ENCODE data around the gene MRPL9. TPM values are rescaled to one million over a fixed set of nuclear protein-coding genes. Genes with fewer than 3 reads are reported as not detected.
A peak's percentile ranks its signal among the peaks of the same experiment; 100 is the strongest.

Gene MRPL9
- total and polyA plus RNA-seq, 2 experiments from 2014 or later = 89.0 to 126 TPM

- H3K4me3 Mint-ChIP-seq = peak overlapping the region; percentile 7; the same call in 1 of the 3 replicates
Observed at GRCh38 chr1:151714820-151715725, 48.2 kb downstream of the MRPL9 start.

More at GRCh38 chr1:151714820-151715725, 48.2 kb downstream of the MRPL9 start:
- H3F3A ChIP-seq (replicated peaks; ENCODE audit: low read depth) = no peaks in the 10 kb centered on the region
- peak; percentile 37 for ATAC-seq
- H3K27me3 ChIP-seq (ENCODE audit: insufficient read depth) = peaks cover 29% of the 10 kb centered on the region
- no peak overlapping the region for H3K27ac Mint-ChIP-seq
- TF ChIP-seq ZNF462 (CRISPR knock-in tag; IDR thresholded peaks at IDR 0.05) (no peak), CREB1 (CRISPR knock-in tag; IDR thresholded peaks at IDR 0.05; ENCODE audit: low read depth) (no peak), EZH2 (IDR thresholded peaks at IDR 0.05; ENCODE audit: low read depth, unreplicated experiment) (no peak), POLR2AphosphoS5 (IDR thresholded peaks at IDR 0.05; ENCODE audit: low read depth) (no peak), STAT1 (IDR thresholded peaks at IDR 0.05; ENCODE audit: unreplicated experiment) (no peak), REST (IDR thresholded peaks at IDR 0.05; ENCODE audit: unreplicated experiment) (peak; percentile 72)
- H3K9me2 ChIP-seq (ENCODE audit: insufficient read depth) = no peaks in the 10 kb centered on the region
- no peak overlapping the region for H3K4me3 ChIP-seq
- H2AFZ ChIP-seq = no peak overlapping the region; the same call in 1 of the 2 replicates
- H4K20me1 ChIP-seq (replicated peaks; ENCODE audit: insufficient read depth) = no peaks in the 10 kb centered on the region
- H3K27ac ChIP-seq (ENCODE audit: low read depth) = no peak overlapping the region
- no peaks in the 10 kb centered on the region for H3K36me3 ChIP-seq (ENCODE audit: insufficient read depth)
- peak overlapping the region; percentile 81 for H3K4me2 ChIP-seq
- H3K27me3 Mint-ChIP-seq (ENCODE audit: insufficient read depth, low read depth, poor library complexity) = peaks cover 22% of the 10 kb centered on the region
- no peaks in the 10 kb centered on the region for H3K36me3 Mint-ChIP-seq (ENCODE audit: low read depth)
- H3K4me1 Mint-ChIP-seq = peaks cover 31% of the 10 kb centered on the region
- H3K9me3 Mint-ChIP-seq = no peaks in the 10 kb centered on the region
- DNase-seq (ENCODE audit: low spot score) = peak; percentile 51
- no peaks in the 10 kb centered on the region for H3K79me2 ChIP-seq (replicated peaks; ENCODE audit: insufficient read depth)
- peaks cover 16% of the 10 kb centered on the region for H3K4me1 ChIP-seq (ENCODE audit: insufficient read depth)
